ENCODE results near the gene BBOX1. TPM values are rescaled to one million over a fixed set of nuclear protein-coding genes. Genes with fewer than 3 reads are reported as not detected.

BBOX1 gene, protein sequence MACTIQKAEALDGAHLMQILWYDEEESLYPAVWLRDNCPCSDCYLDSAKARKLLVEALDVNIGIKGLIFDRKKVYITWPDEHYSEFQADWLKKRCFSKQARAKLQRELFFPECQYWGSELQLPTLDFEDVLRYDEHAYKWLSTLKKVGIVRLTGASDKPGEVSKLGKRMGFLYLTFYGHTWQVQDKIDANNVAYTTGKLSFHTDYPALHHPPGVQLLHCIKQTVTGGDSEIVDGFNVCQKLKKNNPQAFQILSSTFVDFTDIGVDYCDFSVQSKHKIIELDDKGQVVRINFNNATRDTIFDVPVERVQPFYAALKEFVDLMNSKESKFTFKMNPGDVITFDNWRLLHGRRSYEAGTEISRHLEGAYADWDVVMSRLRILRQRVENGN
- polyA plus RNA-seq (2011; rRNA removed), result not detected in 2 replicates
- not detected in 2 replicates for polyA minus RNA-seq (2011; rRNA and poly(A)+ RNA removed)

DNA sequence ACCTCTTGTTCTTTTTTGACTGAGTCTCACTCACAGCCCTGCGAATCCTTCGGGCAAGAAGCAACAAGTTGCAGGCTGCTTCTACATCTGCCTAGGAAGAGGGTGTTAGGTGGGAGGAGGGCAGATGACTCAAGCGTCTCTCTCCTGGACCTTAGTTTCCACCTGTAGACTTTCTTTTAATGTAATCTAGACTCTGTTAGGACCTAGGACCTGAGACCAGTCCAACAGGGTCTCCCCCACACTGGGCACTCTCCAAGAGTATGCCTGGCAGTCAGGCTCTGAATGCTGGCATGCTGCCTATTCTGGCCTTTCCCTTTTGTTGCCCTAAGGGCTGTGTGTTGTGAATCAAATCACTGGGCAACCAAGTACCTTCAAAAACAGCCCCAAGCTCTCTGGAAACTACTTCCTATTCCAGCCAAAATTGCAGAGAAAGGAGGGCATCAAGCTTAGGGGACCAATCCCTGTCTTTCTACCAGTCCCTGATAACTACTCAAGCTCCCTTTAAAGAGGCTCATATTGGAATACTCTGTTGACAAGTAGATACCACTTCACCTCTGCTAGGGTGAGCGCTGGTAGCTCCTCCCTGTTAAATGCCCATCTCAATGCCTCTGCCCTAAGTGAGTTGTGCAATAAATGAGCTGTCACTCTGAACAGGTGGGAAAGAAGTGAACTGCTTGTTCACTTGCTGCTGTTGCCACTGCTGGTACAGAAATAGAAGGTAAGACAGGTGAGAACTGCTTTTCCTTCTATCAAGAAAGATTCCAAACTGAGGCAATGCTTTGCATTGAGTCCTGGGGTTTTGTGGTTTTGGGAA, at the start of gene BBOX1:
Gene BBOX1 (plus strand): TSS at position 514 of the 814 bp plus-strand sequence. CDS start 14,616 bp downstream, outside the sequence.
- H3K4me3 ChIP-seq (ENCODE audit: low read depth, low read length), result no peak within 1 kb of the TSS
- TF ChIP-seq, protein P1, sequence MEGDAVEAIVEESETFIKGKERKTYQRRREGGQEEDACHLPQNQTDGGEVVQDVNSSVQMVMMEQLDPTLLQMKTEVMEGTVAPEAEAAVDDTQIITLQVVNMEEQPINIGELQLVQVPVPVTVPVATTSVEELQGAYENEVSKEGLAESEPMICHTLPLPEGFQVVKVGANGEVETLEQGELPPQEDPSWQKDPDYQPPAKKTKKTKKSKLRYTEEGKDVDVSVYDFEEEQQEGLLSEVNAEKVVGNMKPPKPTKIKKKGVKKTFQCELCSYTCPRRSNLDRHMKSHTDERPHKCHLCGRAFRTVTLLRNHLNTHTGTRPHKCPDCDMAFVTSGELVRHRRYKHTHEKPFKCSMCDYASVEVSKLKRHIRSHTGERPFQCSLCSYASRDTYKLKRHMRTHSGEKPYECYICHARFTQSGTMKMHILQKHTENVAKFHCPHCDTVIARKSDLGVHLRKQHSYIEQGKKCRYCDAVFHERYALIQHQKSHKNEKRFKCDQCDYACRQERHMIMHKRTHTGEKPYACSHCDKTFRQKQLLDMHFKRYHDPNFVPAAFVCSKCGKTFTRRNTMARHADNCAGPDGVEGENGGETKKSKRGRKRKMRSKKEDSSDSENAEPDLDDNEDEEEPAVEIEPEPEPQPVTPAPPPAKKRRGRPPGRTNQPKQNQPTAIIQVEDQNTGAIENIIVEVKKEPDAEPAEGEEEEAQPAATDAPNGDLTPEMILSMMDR (IDR thresholded peaks at IDR 0.05; ENCODE audit: insufficient read depth, low read depth, low read length), result no peak
- H3K27me3 ChIP-seq (ENCODE audit: control insufficient read depth, insufficient read depth, low read length), result peaks cover 3% of the 10 kb centered on the region
- no peak for DNase-seq (ENCODE audit: low read depth)
- no peaks in the 10 kb centered on the region for H3K36me3 ChIP-seq (ENCODE audit: control insufficient read depth, insufficient read depth, low read length)
- ChIA-PET CTCF (no interaction called here), POLR2A (no interaction called here)

DNA sequence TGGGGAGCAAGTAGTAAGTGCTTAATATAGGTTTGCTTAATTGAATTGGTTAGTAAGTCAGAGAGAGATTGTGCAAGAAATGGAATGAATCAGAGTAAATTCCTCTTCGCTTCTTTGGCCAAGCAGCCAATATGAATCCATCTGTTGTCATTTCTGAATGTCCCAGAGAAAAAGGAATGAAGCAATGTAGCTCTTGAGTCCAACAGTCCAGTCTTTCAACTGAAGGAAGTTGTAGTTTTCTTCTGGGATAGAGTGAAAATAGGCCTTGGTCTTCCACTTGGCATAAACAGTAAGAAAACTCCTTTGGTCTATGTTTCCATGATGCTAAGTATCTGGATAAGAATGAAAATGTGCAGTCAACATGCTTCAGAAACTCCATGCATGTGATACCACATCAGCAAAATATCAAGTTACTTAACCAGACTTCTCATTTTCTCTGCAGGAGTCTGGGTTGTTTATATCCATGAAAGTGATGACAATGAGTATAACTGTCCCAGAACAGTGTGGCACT, 48.5 kb upstream of the BBOX1 start:
- no peak overlapping the region for H3K4me3 ChIP-seq (ENCODE audit: low read depth, low read length)
- no peaks in the 10 kb centered on the region for H3K27me3 ChIP-seq (ENCODE audit: control insufficient read depth, insufficient read depth, low read length)
- peak; percentile 77 for DNase-seq (ENCODE audit: low read depth)
- H3K36me3 ChIP-seq (ENCODE audit: control insufficient read depth, insufficient read depth, low read length), result no peaks in the 10 kb centered on the region
- CTCF ChIA-PET, result no interaction called here
- POLR2A ChIA-PET, result interaction anchor here (0.5 to 0.6 kb wide), 2 partner anchors 55 to 142 kb away, joined by 3 to 5 read pairs; no protein-coding TSS in a partner anchor
- TF ChIP-seq, protein P1 (IDR thresholded peaks at IDR 0.05; ENCODE audit: insufficient read depth, low read depth, low read length), result no peak

DNA sequence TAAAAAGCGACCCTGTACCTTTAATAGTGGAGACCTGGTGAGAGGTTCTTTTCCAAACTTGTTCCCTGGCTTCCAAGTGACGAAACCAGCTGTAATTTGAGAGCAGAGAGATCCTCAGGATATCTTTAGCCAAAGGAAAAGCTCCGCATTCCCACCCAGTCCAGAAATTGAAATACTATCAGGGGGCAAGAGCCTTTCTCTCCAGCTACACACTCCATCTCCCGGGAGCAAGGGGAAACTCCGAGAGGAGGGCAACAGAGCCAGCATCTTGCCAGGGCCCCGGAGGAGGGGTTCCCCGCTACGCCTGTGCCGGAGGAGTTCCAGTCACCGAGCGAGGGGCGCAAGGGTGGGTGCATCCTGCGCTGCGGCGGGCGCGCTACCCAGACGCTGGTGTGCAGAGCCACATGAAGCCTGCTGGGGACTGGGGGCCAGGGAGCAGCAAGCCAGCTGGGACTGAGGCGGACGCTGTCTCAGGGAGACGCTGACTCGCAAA, 46.6 kb upstream of the BBOX1 start, which contains the start of gene FIBIN:
Gene FIBIN (plus strand): TSS at position 148 of the 493 bp plus-strand sequence. CDS start 415 bp downstream, outside the sequence.
- Histone ChIP-seq H3K36me3 (ENCODE audit: control insufficient read depth, insufficient read depth, low read length) (no peaks in the 10 kb centered on the region), H3K4me3 (ENCODE audit: low read depth, low read length) (peak within 1 kb of the TSS; percentile 75), H3K27me3 (ENCODE audit: control insufficient read depth, insufficient read depth, low read length) (no peaks in the 10 kb centered on the region)
- POLR2A ChIA-PET, result interaction anchor here (0.6 kb wide), 1 partner anchor 64 kb away, joined by 3 read pairs; no protein-coding TSS in a partner anchor
- DNase-seq (ENCODE audit: low read depth), result no peak
- CTCF ChIA-PET, result interaction anchor here (0.8 to 0.9 kb wide), 3 partner anchors 29 to 240 kb away, joined by 3 to 4 read pairs (median 4); no protein-coding TSS in a partner anchor
- TF ChIP-seq, protein P1 (IDR thresholded peaks at IDR 0.05; ENCODE audit: insufficient read depth, low read depth, low read length), result 0 out of 2 replicates have a peak, but pooled peaks have one; percentile 15

DNA sequence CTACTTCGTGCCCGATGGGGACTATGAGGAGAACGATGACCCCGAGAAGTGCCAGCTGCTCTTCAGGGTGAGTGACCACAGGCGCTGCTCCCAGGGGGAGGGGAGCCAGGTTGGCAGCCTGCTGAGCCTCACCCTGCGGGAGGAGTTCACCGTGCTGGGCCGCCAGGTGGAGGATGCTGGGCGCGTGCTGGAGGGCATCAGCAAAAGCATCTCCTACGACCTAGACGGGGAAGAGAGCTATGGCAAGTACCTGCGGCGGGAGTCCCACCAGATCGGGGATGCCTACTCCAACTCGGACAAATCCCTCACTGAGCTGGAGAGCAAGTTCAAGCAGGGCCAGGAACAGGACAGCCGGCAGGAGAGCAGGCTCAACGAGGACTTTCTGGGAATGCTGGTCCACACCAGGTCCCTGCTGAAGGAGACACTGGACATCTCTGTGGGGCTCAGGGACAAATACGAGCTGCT, 46.0 kb upstream of the BBOX1 start:
- TF ChIP-seq, protein P1 (IDR thresholded peaks at IDR 0.05; ENCODE audit: insufficient read depth, low read depth, low read length), result no peak
- peak overlapping the region; percentile 75 for H3K4me3 ChIP-seq (ENCODE audit: low read depth, low read length)
- no peaks in the 10 kb centered on the region for H3K36me3 ChIP-seq (ENCODE audit: control insufficient read depth, insufficient read depth, low read length)
- H3K27me3 ChIP-seq (ENCODE audit: control insufficient read depth, insufficient read depth, low read length), result no peaks in the 10 kb centered on the region
- no peak for DNase-seq (ENCODE audit: low read depth)
- CTCF ChIA-PET, result interaction anchor here (0.8 to 1.2 kb wide), 4 partner anchors 28 to 241 kb away, joined by 3 to 4 read pairs (median 4); no protein-coding TSS in a partner anchor
- POLR2A ChIA-PET, result no interaction called here
